ENCODE measurements around the gene SH2D3A.
A peak's percentile ranks its signal among the peaks of the same experiment; 100 is the strongest.

The SH2D3A gene

GRCh38 chr19:6732803-6733337 lies 34.4 kb downstream of the SH2D3A start:
- Histone ChIP-seq H3K4me1 (ENCODE audit: insufficient read depth, low read length) (peaks cover 23% of the 10 kb centered on the region; the same call in 1 of the 2 replicates), H3K9me3 (ENCODE audit: control insufficient read depth, insufficient read depth, low read length) (no peaks in the 10 kb centered on the region), H3K36me3 (ENCODE audit: insufficient read depth, low read length) (no peaks in the 10 kb centered on the region), H3K9ac (ENCODE audit: low read depth, low read length) (no peak overlapping the region)

- no peaks in the 10 kb centered on the region for H3K36me3 ChIP-seq (ENCODE audit: insufficient read depth, low read length)
- H3K9ac ChIP-seq (ENCODE audit: low read depth, low read length) = no peak overlapping the region
- H3K9me3 ChIP-seq (ENCODE audit: control insufficient read depth, insufficient read depth, low read length) = no peaks in the 10 kb centered on the region
- peaks cover 23% of the 10 kb centered on the region; the same call in 1 of the 2 replicates for H3K4me1 ChIP-seq (ENCODE audit: insufficient read depth, low read length)
Observed at GRCh38 chr19:6731822-6732221, 35.4 kb downstream of the SH2D3A start.

- no peak overlapping the region for H3K9ac ChIP-seq (ENCODE audit: low read depth, low read length)
- H3K9me3 ChIP-seq (ENCODE audit: control insufficient read depth, insufficient read depth, low read length) = no peaks in the 10 kb centered on the region
- peaks cover 23% of the 10 kb centered on the region; the same call in 1 of the 2 replicates for H3K4me1 ChIP-seq (ENCODE audit: insufficient read depth, low read length)
- no peaks in the 10 kb centered on the region for H3K36me3 ChIP-seq (ENCODE audit: insufficient read depth, low read length)
Observed at GRCh38 chr19:6730941-6731670, 36.1 kb downstream of the SH2D3A start.

GRCh38 chr19:6730153-6730804 lies 37.0 kb downstream of the SH2D3A start:
- H3K4me1 ChIP-seq (ENCODE audit: insufficient read depth, low read length) = peaks cover 28% of the 10 kb centered on the region; the same call in 1 of the 2 replicates
- peak overlapping the region; percentile 50 for H3K9ac ChIP-seq (ENCODE audit: low read depth, low read length)
- H3K36me3 ChIP-seq (ENCODE audit: insufficient read depth, low read length) = no peaks in the 10 kb centered on the region
- H3K9me3 ChIP-seq (ENCODE audit: control insufficient read depth, insufficient read depth, low read length) = no peaks in the 10 kb centered on the region

- Histone ChIP-seq H3K9me3 (ENCODE audit: control insufficient read depth, insufficient read depth, low read length) (no peaks in the 10 kb centered on the region), H3K36me3 (ENCODE audit: insufficient read depth, low read length) (no peaks in the 10 kb centered on the region), H3K9ac (ENCODE audit: low read depth, low read length) (peak overlapping the region; percentile 50), H3K4me1 (ENCODE audit: insufficient read depth, low read length) (peaks cover 30% of the 10 kb centered on the region)
Observed at GRCh38 chr19:6729573-6730152, 37.6 kb downstream of the SH2D3A start.

GRCh38 chr19:6728346-6728745 lies 38.9 kb downstream of the SH2D3A start:
- Histone ChIP-seq H3K4me1 (ENCODE audit: insufficient read depth, low read length) (peaks cover 24% of the 10 kb centered on the region), H3K9ac (ENCODE audit: low read depth, low read length) (no peak overlapping the region)

GRCh38 chr19:6725513-6726231 lies 41.6 kb downstream of the SH2D3A start:
- no peaks in the 10 kb centered on the region for H3K36me3 ChIP-seq (ENCODE audit: insufficient read depth, low read length)
- H3K9me3 ChIP-seq (ENCODE audit: control insufficient read depth, insufficient read depth, low read length) = no peaks in the 10 kb centered on the region
- H3K9ac ChIP-seq (ENCODE audit: low read depth, low read length) = no peak overlapping the region
- peaks cover 35% of the 10 kb centered on the region for H3K4me1 ChIP-seq (ENCODE audit: insufficient read depth, low read length)

More at GRCh38 chr19:6728346-6728745, 38.9 kb downstream of the SH2D3A start:
- Histone ChIP-seq H3K9me3 (ENCODE audit: control insufficient read depth, insufficient read depth, low read length) (no peaks in the 10 kb centered on the region), H3K36me3 (ENCODE audit: insufficient read depth, low read length) (no peaks in the 10 kb centered on the region)

- no peaks in the 10 kb centered on the region for H3K9me3 ChIP-seq (ENCODE audit: control insufficient read depth, insufficient read depth, low read length)
- no peaks in the 10 kb centered on the region for H3K36me3 ChIP-seq (ENCODE audit: insufficient read depth, low read length)
- H3K9ac ChIP-seq (ENCODE audit: low read depth, low read length) = no peak overlapping the region
- peaks cover 32% of the 10 kb centered on the region for H3K4me1 ChIP-seq (ENCODE audit: insufficient read depth, low read length)
Observed at GRCh38 chr19:6724631-6725492, 42.4 kb downstream of the SH2D3A start.

GRCh38 chr19:6723738-6724137 lies 43.5 kb downstream of the SH2D3A start:
- H3K36me3 ChIP-seq (ENCODE audit: insufficient read depth, low read length) = no peaks in the 10 kb centered on the region
- no peak overlapping the region for H3K9ac ChIP-seq (ENCODE audit: low read depth, low read length)
- peaks cover 32% of the 10 kb centered on the region for H3K4me1 ChIP-seq (ENCODE audit: insufficient read depth, low read length)
- H3K9me3 ChIP-seq (ENCODE audit: control insufficient read depth, insufficient read depth, low read length) = no peaks in the 10 kb centered on the region

- peaks cover 28% of the 10 kb centered on the region for H3K4me1 ChIP-seq (ENCODE audit: insufficient read depth, low read length)
- no peaks in the 10 kb centered on the region for H3K9me3 ChIP-seq (ENCODE audit: control insufficient read depth, insufficient read depth, low read length)
- no peak overlapping the region for H3K9ac ChIP-seq (ENCODE audit: low read depth, low read length)
- H3K36me3 ChIP-seq (ENCODE audit: insufficient read depth, low read length) = no peaks in the 10 kb centered on the region
Observed at GRCh38 chr19:6723108-6723618, 44.1 kb downstream of the SH2D3A start.

GRCh38 chr19:6721773-6722172 lies 45.5 kb downstream of the SH2D3A start:
- H3K9me3 ChIP-seq (ENCODE audit: control insufficient read depth, insufficient read depth, low read length) = no peaks in the 10 kb centered on the region
- H3K36me3 ChIP-seq (ENCODE audit: insufficient read depth, low read length) = no peaks in the 10 kb centered on the region
- H3K9ac ChIP-seq (ENCODE audit: low read depth, low read length) = no peak overlapping the region
- peaks cover 28% of the 10 kb centered on the region for H3K4me1 ChIP-seq (ENCODE audit: insufficient read depth, low read length)

GRCh38 chr19:6721138-6721474 lies 46.1 kb downstream of the SH2D3A start:
- H3K9ac ChIP-seq (ENCODE audit: low read depth, low read length) = no peak overlapping the region
- no peaks in the 10 kb centered on the region for H3K9me3 ChIP-seq (ENCODE audit: control insufficient read depth, insufficient read depth, low read length)
- peaks cover 28% of the 10 kb centered on the region for H3K4me1 ChIP-seq (ENCODE audit: insufficient read depth, low read length)
- no peaks in the 10 kb centered on the region for H3K36me3 ChIP-seq (ENCODE audit: insufficient read depth, low read length)

- Histone ChIP-seq H3K4me1 (ENCODE audit: insufficient read depth, low read length) (peaks cover 26% of the 10 kb centered on the region), H3K36me3 (ENCODE audit: insufficient read depth, low read length) (no peaks in the 10 kb centered on the region), H3K9me3 (ENCODE audit: control insufficient read depth, insufficient read depth, low read length) (no peaks in the 10 kb centered on the region), H3K9ac (ENCODE audit: low read depth, low read length) (no peak within 1 kb of the TSS)
Observed at GRCh38 chr19:6720369-6721137, 46.7 kb downstream of the SH2D3A start, which contains the start of gene C3. TSS of gene C3 (minus strand) at chr19:6720650. CDS start at chr19:6720589, 61 bp downstream.

Measured in ES-I3 (cell line).